HEK293T (cell line): Measurements from ENCODE around the gene GCC1.

Experiments used
- ARNT ChIP-seq: fragments of 450-650 bp; IDR thresholded peaks from 2 replicates; pipeline ENCODE4 v1.6.1; 2017; ENCODE audit warnings: mild to moderate bottlenecking
- BHLHE40 ChIP-seq: fragments of 450-650 bp; IDR thresholded peaks from 2 replicates; pipeline ENCODE4 v1.6.1; 2016; ENCODE audit warnings: mild to moderate bottlenecking, moderate library complexity, borderline replicate concordance
- CTBP1 ChIP-seq: fragments of 450-650 bp; IDR thresholded peaks from 2 replicates; pipeline ENCODE4 v1.6.1; 2016; ENCODE audit warnings: borderline replicate concordance
- ELF4 ChIP-seq: fragments of 450-650 bp; IDR thresholded peaks from 2 replicates; pipeline ENCODE4 v1.6.1; 2017; ENCODE audit warnings: antibody characterized with exemption
- FOXA1 ChIP-seq: fragments of 450-650 bp; IDR thresholded peaks from 2 replicates; pipeline ENCODE4 v1.6.1; 2016; ENCODE audit warnings: mild to moderate bottlenecking
- FOXK2 ChIP-seq: fragments of 450-650 bp; IDR thresholded peaks from 2 replicates; pipeline ENCODE4 v1.6.1; 2016; ENCODE audit warnings: mild to moderate bottlenecking
- FOXM1 ChIP-seq: fragments of 450-650 bp; IDR thresholded peaks from 2 replicates; pipeline ENCODE4 v1.6.1; 2017; ENCODE audit warnings: mild to moderate bottlenecking, borderline replicate concordance
- HDGF ChIP-seq: fragments of 450-650 bp; IDR thresholded peaks from 2 replicates; pipeline ENCODE4 v1.6.1; 2017; ENCODE audit warnings: antibody characterized with exemption, borderline replicate concordance
- L3MBTL2 ChIP-seq: fragments of 450-650 bp; conservative IDR thresholded peaks from 2 replicates; pipeline ENCODE4 v1.6.1; 2016; ENCODE audit warnings: mild to moderate bottlenecking
- PKNOX1 ChIP-seq: fragments of 450-650 bp; IDR thresholded peaks from 2 replicates; pipeline ENCODE4 v1.6.1; 2016
- SP1 ChIP-seq: fragments of 450-650 bp; IDR thresholded peaks from 2 replicates; pipeline ENCODE4 v1.6.1; 2017
- SUZ12 ChIP-seq: fragments of 450-650 bp; IDR thresholded peaks from 2 replicates; pipeline ENCODE4 v1.6.1; 2016; ENCODE audit warnings: mild to moderate bottlenecking
- ZNF384 ChIP-seq: fragments of 450-650 bp; IDR thresholded peaks from 2 replicates; pipeline ENCODE4 v1.6.1; 2016

GRCh38 chr7:127618042-127618441 lies 32.6 kb upstream of the GCC1 start, which contains the start of gene PAX4:
- no peak for TF ChIP-seq SUZ12
- no peak for TF ChIP-seq BHLHE40
- no peak for TF ChIP-seq HDGF
- no peak for TF ChIP-seq FOXK2
- TF ChIP-seq ARNT = no peak
- no peak for TF ChIP-seq SP1
- TF ChIP-seq ZNF384 = no peak
- no peak for TF ChIP-seq FOXA1
- TF ChIP-seq L3MBTL2 = no peak
- no peak for TF ChIP-seq FOXM1
- TF ChIP-seq CTBP1 = no peak
- TF ChIP-seq PKNOX1 = no peak
- TF ChIP-seq ELF4 = no peak
